HL-60/S4 (cell line): Measurements from ENCODE around the gene PPM1H.

ENCODE experiments used
- in situ Hi-C: fragments of 300-500 bp; cut with MboI; formaldehyde crosslinking; loops from 2 replicates; pipeline ENCODE4 v1.14.3; 2022; ENCODE audit warnings: low sequenced_read_pairs

The PPM1H gene

DNA sequence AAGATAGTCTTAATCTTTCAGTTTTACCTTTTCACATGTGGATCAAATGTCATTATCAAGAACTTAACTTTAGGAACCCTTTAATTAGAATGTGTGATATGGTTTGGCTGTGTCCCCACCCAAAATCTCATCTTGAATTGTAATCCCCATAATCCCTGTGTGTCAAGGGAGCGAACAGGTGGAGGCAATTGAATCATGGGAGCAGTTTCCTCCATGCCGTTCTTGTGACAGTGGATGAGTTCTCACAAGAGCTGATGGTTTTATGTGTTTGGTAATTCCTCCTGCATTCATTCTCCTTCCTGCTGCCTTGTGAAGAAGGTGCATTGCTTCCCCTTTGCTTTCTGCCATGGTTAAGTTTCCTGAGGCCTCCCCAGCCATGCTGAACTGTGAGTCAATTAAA lies 307.8 kb downstream of the PPM1H start:
- in situ Hi-C loops, result no loop called here

DNA sequence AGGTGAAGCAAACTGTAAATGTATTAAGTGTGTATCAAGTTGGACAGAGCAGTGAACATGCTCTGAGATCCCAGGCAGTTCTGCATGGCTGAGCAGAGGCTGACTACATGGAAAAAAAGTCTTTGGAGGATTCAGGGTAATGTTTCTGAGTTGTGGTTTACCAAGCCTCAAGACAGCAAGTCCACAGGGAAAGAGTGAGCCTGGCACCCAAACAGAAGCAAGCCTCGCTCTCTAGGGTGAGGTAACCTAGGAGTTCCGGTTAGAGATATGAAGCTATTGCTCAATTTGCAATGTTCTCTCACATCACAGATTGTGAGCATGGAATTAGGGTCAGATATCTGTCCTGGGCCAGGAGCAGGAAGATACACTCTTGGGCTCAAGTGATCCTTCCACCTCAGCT lies 309.7 kb downstream of the PPM1H start:
- in situ Hi-C loops, result no loop called here

DNA sequence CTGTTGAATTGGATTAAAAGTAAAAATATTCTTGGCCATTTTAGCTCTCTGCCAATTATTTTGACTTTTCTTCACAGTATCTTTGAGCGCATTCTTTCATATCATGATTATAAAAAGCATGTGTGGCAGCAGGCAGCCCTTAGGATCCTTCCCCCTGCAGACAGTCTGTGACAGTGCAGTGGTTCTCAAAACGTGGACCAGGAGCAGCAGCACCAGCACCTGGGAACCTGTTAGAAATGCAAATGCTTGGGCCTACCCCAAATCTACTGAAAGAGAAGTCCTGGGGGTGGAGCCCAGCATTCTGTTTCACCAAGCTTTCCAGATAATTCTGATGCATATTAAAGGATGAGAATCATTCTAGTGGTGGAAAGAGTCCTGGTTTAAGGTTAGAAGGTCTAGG lies 312.8 kb downstream of the PPM1H start:
- in situ Hi-C loops, result no loop called here

DNA sequence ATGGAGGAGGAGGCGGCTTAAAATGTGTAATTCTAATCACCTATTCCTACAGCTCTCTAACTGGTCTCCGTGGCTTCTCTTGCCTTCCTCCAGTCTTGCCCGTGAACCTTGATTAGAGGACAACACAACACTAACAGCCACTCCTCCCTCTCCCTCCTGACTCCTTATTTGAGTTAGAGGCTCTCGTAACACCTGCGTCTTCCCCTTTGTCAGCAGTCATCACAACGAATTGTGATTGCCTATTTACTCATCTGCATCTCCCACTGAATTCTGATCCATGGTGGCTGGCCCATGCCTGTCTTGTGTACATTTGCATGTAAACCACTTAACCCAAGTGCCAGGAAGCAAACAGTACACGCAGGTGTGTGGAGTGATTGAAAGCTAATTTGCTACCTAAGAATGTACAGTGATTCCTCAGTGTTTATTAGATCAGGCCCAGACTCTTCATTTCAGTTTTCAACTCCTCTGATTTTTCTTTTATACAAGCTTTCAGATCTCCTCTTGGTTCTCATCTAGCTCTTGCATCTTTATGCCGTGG lies 313.8 kb downstream of the PPM1H start:
- in situ Hi-C loops, result no loop called here

DNA sequence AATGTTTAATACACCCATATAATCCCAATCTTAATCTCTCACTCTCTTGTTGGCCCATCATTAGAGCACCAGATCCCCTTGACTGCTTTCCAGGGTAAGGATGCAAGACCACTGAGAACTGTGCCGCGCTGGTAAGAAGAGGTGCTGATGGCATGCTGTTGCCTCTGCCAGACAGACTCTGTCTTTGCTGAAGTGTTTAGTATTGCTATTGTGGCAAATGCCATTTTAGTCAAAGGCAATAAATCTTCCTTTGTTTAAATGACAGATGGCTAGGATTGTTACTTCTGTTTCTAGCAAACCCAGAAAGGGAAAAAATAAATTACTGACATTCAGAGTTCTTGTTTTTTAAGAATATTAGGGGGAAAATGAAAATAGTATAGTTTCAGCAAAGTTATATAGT lies 316.0 kb downstream of the PPM1H start:
- in situ Hi-C loops, result no loop called here

DNA sequence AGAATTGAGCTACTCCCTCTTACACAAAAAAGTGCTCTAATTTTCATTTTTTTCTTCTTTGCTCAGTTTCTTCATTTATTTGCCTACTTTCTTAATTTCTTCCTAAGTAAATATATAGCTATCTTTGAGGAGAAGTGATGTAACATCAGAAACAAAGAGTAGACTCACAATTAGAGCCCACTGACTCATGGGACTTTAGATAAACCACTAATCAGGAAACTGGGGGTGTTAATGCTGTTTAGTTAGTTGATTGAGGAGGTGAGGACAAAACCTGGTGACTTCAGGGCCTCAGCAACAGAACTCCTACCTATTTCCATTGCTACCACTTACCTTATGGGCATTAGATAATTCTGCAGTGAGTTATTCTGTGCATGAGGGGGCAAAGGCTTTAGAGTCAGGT lies 316.6 kb downstream of the PPM1H start:
- in situ Hi-C loops, result no loop called here

DNA sequence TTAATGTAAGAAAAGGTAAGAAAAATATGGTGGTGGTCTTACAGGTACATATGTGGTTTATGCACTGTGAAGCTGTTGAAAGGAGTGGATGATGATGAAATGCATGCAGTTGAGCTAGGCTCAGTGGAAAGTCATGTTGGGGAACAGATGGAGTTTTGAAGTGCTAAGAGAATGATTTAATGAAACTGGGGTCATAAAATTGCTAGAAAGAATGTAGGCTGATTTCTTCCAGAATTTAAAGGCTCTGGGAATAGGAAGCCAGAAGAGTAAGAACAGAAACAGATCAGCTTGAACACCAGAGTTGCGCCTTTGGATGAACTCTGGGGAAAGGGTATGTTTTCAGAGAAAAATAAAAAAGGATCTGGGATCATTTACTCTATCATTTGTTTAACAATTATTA lies 321.9 kb downstream of the PPM1H start:
- in situ Hi-C loops, result no loop called here

DNA sequence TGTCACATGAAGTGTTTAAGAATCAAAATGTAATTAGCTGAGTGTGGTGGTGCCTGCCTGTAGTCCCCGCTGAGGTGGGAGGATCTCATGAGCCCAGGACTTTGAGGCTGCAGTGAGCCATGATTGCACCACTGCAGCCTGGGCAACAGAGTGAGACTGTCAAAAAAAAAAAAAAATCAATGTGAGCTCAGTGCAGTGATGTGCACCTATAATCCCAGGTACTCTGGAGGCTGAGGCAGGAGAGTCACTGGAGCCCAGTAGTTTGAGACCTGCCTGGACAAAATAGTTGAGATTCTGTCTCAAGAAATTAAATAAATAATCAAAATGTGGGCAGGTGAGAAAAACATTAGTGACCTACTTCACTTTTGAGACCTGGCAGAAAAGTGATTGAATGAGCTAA lies 328.3 kb downstream of the PPM1H start:
- in situ Hi-C loops, result no loop called here

DNA sequence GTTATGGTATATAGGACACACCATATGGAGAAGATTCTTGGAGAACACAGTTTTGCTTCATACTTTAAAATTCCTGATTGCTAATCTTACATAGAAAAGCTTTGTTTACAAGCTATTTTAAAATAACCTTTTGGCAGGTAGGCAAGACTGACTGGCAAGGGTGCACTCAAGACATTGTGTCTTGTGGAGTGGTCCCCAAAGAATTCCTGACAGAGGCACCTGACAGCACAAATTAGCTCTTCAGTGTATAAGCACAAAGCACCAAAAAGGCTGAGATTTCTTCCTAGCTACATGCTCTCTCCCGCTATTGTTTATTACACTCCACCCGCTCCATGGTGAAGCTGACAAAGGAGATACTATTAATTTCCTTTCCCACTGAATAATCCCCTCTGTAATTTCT lies 329.0 kb downstream of the PPM1H start:
- in situ Hi-C loops, result no loop called here

DNA sequence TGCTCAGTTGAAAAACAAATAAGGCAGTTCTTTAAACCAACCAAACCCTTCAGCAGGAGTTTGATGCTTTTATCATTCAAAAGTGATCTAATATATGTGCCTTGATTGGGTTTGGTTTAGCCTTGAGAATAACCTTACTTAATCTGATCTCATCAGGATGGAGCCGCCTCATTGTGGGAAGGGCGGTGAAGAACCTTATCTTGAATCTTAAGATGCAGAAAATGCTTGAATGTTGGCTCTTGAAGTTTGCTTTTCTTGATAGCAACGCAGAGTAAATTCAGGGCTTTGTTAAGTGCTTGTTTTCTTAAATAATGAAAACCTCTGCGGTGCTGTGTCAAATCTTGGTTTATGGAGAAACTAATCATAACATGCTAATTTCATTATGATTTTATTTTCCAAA lies 330.1 kb downstream of the PPM1H start:
- in situ Hi-C loops, result no loop called here

DNA sequence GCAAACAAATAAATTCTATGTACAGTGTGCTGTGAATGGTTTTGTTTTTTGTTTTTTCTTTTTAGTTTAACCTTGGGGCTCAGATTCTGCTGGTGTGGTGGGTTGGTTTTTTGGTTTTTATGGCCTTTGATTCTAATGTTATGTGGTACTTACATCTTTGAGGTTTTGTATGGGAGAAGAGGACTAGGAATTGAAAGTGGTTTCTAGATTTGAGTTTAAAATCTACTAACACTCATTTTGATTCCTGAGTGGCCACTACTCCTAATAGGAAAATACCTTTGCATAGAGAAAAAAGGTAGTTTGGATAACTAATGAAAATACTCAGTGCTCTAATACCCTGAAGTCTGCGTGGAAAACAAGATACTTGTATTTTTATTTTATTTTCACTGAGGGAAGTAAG lies 330.6 kb downstream of the PPM1H start:
- in situ Hi-C loops, result no loop called here

DNA sequence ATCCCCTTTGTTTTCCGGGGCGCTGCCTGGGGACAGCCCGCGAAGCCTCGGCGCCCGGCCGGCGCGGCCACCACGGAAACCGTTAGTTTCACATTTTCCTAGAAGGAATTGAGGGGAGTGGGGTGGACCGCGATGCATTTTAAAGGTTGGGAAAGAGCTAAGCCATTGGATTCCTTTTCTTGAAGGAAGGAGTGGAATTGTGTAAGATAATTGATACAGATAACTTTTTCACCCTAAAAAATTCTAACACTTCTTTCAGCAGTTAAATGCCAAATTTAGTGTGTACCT lies 331.2 kb downstream of the PPM1H start:
- in situ Hi-C loops, result no loop called here

DNA sequence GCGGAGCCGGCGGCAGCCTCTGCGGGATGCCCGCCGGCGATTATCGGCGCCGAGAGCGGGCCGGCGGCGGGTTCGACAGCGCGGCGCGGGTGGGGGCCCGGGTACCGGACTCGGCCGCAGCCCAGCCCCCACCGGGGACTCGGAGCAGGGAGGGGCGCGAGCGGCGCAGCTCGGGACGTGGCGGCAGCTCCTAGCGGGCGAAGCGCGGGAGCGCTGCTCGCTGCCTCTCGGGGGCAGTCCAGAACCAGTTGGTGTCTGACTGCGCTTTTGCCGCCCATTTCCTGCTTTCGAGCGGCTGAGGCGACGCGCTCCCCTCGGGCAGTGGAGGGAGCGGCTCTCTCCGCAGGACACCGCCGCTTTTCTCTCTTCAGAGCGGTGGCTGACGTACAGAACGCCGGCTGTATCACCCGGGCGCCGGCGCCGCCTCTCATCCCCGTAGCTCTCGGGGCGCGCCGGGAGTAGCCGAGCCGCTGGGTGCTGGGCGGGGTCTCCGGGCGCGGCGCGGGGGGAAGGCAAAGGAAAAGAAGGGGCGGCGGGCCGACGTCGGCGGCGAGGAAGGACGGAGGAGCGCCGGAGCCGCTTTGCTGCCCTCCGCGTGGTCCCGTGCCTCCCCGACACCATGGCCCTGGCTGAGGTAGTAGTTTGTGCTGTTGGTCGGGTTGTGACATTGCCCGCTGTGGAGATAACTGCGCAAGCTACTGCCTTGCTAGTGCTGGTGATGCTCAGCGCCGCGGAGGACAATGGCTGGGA lies 331.7 kb downstream of the PPM1H start:
- in situ Hi-C loops, result no loop called here

DNA sequence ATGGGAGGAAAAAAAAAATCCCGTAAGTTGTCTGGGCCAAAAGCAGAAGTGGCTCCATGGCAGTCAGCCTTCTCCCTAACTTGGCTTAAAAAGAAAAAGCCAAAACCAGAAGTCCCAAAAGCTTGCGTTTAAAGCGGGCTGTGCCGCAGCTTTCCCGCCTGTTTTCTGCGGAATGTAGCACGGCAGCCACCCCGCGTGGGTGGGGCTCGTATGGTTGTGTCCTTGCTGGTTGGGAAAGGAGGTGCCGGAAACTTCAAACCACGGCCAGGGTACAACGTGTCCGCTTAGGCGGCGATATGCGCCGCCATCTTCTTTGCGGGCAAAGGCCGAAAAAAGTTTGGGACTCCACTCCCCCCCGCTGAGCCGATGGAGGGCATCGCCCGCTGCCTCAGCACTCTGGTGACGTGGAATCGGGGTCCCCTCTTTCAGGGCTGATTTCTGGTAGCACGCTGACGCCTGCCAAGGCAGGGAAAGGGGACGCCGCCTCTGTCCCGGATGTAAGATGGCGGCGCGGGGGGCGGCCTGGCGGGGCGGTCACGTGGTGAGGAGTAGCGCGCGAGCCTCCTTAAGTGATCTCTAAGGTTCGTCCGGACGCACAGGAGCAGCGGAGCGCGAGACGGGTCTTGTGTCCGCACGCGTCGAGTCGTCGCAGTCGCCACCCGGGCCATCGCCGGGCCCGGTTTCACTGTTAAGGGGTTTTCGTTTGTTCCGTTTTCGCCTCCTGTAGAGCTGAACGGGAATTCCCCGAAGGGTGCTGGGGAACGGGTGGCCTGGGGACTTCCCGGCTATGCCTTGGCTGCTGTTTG lies 332.5 kb downstream of the PPM1H start:
- in situ Hi-C loops, result no loop called here

DNA sequence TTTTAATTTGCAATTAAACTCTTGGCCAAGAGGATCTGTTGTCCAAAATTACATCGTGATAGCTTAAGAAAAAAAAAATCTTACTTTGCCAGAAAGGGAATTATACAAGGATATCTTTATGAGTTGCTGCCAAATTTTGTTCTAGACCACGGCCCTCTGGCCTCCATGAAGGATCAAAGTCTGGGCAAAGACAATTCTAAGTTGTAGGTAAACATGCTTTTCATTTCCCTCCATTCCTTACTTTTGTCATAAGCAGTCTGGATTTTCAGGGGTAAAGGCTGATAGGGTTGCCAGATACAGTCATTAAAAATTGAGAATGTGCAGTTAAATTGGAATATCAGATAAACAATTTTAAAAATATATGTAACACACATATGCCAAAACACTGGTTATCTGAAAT lies 333.2 kb downstream of the PPM1H start:
- in situ Hi-C loops, result no loop called here

DNA sequence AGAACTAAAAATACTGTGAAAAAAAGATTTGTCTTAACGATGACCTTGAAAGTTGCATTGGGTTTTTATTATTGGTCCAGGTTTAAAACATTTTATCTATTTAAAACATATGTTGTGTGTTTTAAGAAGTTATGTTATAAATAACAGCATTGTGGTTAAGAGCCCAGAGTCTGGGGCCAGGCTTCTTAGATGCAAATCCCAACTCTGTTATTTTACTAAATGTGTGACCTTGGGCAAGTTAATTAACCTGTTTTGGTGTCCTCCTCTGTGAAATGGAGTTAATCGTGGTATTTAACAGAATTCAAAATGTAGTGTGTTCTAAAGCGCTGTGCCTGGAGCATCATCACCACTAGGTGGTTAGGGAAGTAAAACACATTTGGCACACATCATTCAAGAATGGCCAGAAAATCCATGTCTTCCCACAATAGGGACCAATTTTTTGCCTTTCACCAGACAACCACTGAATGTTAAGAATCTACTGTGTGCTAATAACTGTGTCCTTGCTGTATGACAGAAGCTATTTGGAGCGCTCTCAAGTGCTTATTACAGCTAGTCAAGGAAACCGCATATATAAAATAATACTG lies 335.0 kb downstream of the PPM1H start:
- in situ Hi-C loops, result no loop called here

DNA sequence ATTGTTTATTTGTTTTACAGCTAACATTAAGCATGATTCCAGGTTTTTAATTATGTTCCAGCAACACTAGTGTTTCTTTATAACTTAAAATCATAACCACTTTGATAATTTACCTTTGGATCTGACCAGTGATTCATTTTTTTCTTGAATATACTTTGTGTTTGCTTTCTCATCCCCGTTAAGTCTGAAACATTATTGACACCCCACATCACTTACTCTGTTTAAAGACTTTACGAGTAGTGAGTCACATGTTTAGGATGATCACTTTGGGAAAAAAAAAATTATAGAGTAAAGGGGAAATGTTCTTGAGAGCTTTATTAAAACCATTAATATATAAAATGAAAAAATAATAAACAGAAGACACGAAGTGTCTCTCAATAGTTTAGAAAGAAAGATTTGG lies 336.1 kb downstream of the PPM1H start:
- in situ Hi-C loops, result no loop called here

DNA sequence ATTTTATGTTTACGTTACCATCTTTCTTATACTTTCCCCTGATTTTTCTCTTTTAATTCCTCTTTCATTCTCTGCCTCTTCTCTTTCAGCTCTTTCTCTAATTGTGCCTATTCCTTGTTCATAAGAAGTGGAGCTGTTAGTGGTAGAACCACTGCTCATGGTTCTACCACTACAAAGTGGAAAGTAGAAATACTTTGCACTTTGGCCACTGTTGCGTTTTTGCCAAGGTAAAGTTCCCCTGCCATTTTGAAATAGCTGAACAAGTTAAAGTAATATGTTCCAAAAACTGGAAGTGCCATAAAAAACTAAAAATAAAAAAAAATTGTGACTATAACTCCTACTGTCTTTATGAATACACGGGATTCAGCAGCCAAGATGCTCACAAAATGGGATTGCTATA lies 337.7 kb downstream of the PPM1H start:
- in situ Hi-C loops, result no loop called here
